SK-N-SH treated with all-trans-retinoic acid at 6 μM for 48 hours (cell line): Measurements from ENCODE around the gene CHST4.
"Not testable (repeated sequence)": the region's sequence is repeated elsewhere in the genome, so short reads cannot be mapped to it uniquely, and the experiment has no call there.

Source experiments
- CREB5 ChIP-seq: fragments of 250-450 bp; sonication (Bioruptor Pico); IDR thresholded peaks from 2 replicates; pipeline ENCODE4 v1.5.1; 2020; ENCODE audit warnings: low read depth, mild to moderate bottlenecking, moderate library complexity
- TF ChIP-seq, protein P1 (sequence below): fragments of 250-450 bp; sonication (Bioruptor Pico); IDR thresholded peaks from 2 replicates; pipeline ENCODE4 v1.5.1; 2021; ENCODE audit warnings: mild to moderate bottlenecking, moderate library complexity

- TF ChIP-seq CREB5 = not testable (repeated sequence)
- TF ChIP-seq, protein P1, sequence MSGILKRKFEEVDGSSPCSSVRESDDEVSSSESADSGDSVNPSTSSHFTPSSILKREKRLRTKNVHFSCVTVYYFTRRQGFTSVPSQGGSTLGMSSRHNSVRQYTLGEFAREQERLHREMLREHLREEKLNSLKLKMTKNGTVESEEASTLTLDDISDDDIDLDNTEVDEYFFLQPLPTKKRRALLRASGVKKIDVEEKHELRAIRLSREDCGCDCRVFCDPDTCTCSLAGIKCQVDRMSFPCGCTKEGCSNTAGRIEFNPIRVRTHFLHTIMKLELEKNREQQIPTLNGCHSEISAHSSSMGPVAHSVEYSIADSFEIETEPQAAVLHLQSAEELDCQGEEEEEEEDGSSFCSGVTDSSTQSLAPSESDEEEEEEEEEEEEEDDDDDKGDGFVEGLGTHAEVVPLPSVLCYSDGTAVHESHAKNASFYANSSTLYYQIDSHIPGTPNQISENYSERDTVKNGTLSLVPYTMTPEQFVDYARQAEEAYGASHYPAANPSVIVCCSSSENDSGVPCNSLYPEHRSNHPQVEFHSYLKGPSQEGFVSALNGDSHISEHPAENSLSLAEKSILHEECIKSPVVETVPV (CRISPR knock-in tag) = not testable (repeated sequence)
Measured at GRCh38 chr16:71504051-71504450, 22.2 kb upstream of the CHST4 start.
